B cell (primary cell): Measurements from ENCODE around the gene ATRIP. TPM values are rescaled to one million over a fixed set of nuclear protein-coding genes. Genes with fewer than 3 reads are reported as not detected.

Experiments
- ATAC-seq: fragments of 200-7000 bp; cut with Tn5 transposase; one replicate; pipeline ENCODE4 v1.10.0; 2021; ENCODE audit warnings: low read depth, mild to moderate bottlenecking, moderate number of reproducible peaks, moderate library complexity
- CTCF ChIA-PET: fragments of 350-600 bp; sonication (Branson Sonifier 250); formaldehyde crosslinking; loops from one replicate; lab custom pipeline; 2021; ENCODE audit warnings: antibody characterized with exemption, inconsistent platforms; lab: Charles Lee
- POLR2A ChIA-PET: fragments of 350-600 bp; sonication (Branson Sonifier 250); formaldehyde crosslinking; loops from one replicate; lab custom pipeline; 2021; ENCODE audit warnings: antibody characterized with exemption; lab: Charles Lee
- DNase-seq: peaks from one replicate; pipeline ENCODE4 v3.0.0; 2013
- H2AFZ ChIP-seq: 2 replicates; pipeline ENCODE4 v1.6.1; 2012; ENCODE audit warnings: mild to moderate bottlenecking, low read depth, low read length; ENCODE audit not compliant: insufficient read depth, poor library complexity, severe bottlenecking
- H3K27ac ChIP-seq, 2 donors: 1 replicate in 1 of 2; 2 replicates in 1 of 2; pipeline ENCODE4 v1.5.1; 2012 to 2013; ENCODE audit warnings: low read length in 2 of 2, mild to moderate bottlenecking in 2 of 2, moderate library complexity in 1 of 2
- H3K27me3 ChIP-seq, 4 experiments: fragments of 200-600 bp in 1 of 4; sonication (generic) in 1 of 4; replicated peaks in 1 of 4; 1 replicate in 2 of 4; 2 replicates in 2 of 4; pipeline versions ENCODE4 v1.6.1 to v1.7.0; 2013 to 2016; ENCODE audit warnings: low read length in 3 of 4, mild to moderate bottlenecking in 2 of 4, mixed read lengths in 1 of 4, moderate library complexity in 1 of 4; ENCODE audit not compliant: insufficient read depth in 4 of 4, control insufficient read depth in 3 of 4; ENCODE audit errors: control extremely low read depth in 1 of 4
- H3K36me3 ChIP-seq, 2 experiments: replicated peaks in 1 of 2; 1 replicate in 1 of 2; 2 replicates in 1 of 2; pipeline versions ENCODE4 v1.6.1 to v1.7.1; 2013; ENCODE audit warnings: low read length in 1 of 2; ENCODE audit not compliant: insufficient read depth in 2 of 2, control insufficient read depth in 1 of 2; ENCODE audit errors: control extremely low read depth in 1 of 2, extremely low read depth in 1 of 2
- H3K4me1 ChIP-seq, 2 donors: fragments of 200-600 bp in 1 of 2; sonication (generic) in 1 of 2; 1 replicate in 1 of 2; 2 replicates in 1 of 2; pipeline versions ENCODE4 v1.5.1 to v1.6.1; 2013 to 2017; ENCODE audit warnings: low read length in 2 of 2; ENCODE audit not compliant: control insufficient read depth in 2 of 2, insufficient read depth in 2 of 2
- H3K4me2 ChIP-seq: replicated peaks from 2 replicates; pipeline ENCODE3; 2012; ENCODE audit warnings: mild to moderate bottlenecking, low read depth, low read length; ENCODE audit not compliant: poor library complexity, severe bottlenecking
- H3K4me3 ChIP-seq, 5 experiments: fragments of 200-600 bp in 1 of 5; sonication (generic) in 1 of 5; 1 replicate in 3 of 5; 2 replicates in 2 of 5; pipeline versions ENCODE4 v1.5.1 to v1.7.0; 2011 to 2016; ENCODE audit warnings: low read length in 4 of 5, mild to moderate bottlenecking in 4 of 5, low read depth in 2 of 5, control low read depth in 1 of 5, moderate library complexity in 1 of 5; ENCODE audit not compliant: insufficient read depth in 1 of 5; ENCODE audit errors: control extremely low read depth in 1 of 5, extremely low read depth in 1 of 5
- H3K79me2 ChIP-seq: fragments of 200-600 bp; sonication (generic); one replicate; pipeline ENCODE4 v1.6.0; 2016; ENCODE audit warnings: low read length; ENCODE audit not compliant: control insufficient read depth, insufficient read depth
- H3K9ac ChIP-seq: fragments of 200-600 bp; sonication (generic); 2 replicates; pipeline ENCODE4 v1.6.1; 2017; ENCODE audit warnings: mild to moderate bottlenecking, low read length, moderate library complexity
- H3K9me3 ChIP-seq, 3 donors: one replicate each; pipeline versions ENCODE4 v1.6.1 to v1.7.1; 2013; ENCODE audit warnings: low read length in 2 of 3; ENCODE audit not compliant: control insufficient read depth in 2 of 3, insufficient read depth in 1 of 3; ENCODE audit errors: control extremely low read depth in 1 of 3
- H4K20me1 ChIP-seq: 2 replicates; pipeline ENCODE4 v1.6.0; 2012; ENCODE audit warnings: mild to moderate bottlenecking, low read length; ENCODE audit not compliant: insufficient read depth, control insufficient read depth, poor library complexity, severe bottlenecking
- H3K27ac Mint-ChIP-seq: one replicate; pipeline ENCODE4 v1.8.0; 2021; ENCODE audit warnings: mixed read lengths
- H3K27me3 Mint-ChIP-seq: one replicate; pipeline ENCODE4 v1.8.0; 2021; ENCODE audit warnings: mixed read lengths
- H3K4me1 Mint-ChIP-seq: one replicate; pipeline ENCODE4 v1.8.0; 2021; ENCODE audit warnings: mixed read lengths
- H3K4me3 Mint-ChIP-seq: one replicate; pipeline ENCODE4 v1.8.0; 2021; ENCODE audit warnings: mixed read lengths
- H3K9me3 Mint-ChIP-seq: one replicate; pipeline ENCODE4 v1.8.0; 2022; ENCODE audit warnings: mixed read lengths; ENCODE audit not compliant: insufficient read depth
- EZH2 ChIP-seq: IDR thresholded peaks from 2 replicates; pipeline ENCODE4 v1.6.1; 2012; ENCODE audit warnings: borderline replicate concordance, low read depth, mild to moderate bottlenecking, moderate library complexity, low read length; ENCODE audit not compliant: insufficient read depth, poor library complexity, severe bottlenecking
- WGBS: methylation state at CpG from one replicate; pipeline ENCODE4 v1.1.5; 2013; ENCODE audit warnings: missing lambda C conversion rate; ENCODE audit not compliant: insufficient coverage; 5-methylcytosine and 5-hydroxymethylcytosine counted together
- intact Hi-C: fragments of 100-400 bp; cut with micrococcal nuclease; formaldehyde crosslinking; loops from one replicate; pipeline ENCODE4 v1.10.0; 2022
- polyA minus RNA-seq: library from RNA; depleted of rRNA, polyadenylated mRNA; stranded (reverse); fragments of >200 nt; gene quantifications from 2 replicates; pipeline ENCODE4 v1.2.3, GENCODE V29; 2012
- polyA plus RNA-seq: library from polyadenylated mRNA; depleted of rRNA; stranded (reverse); fragments of >200 nt; gene quantifications from 2 replicates; pipeline ENCODE4 v1.2.3, GENCODE V29; 2012
- total RNA-seq, 2 donors: library from RNA; stranded (reverse); fragments of 120-200 nt in 1 of 2; gene quantifications; 1 replicate in 1 of 2; 2 replicates in 1 of 2; pipeline versions ENCODE4 v1.2.3 to v1.2.4, GENCODE V29; 2013 to 2022
- TF ChIP-seq, protein P1 (sequence below): fragments of 200-600 bp; IDR thresholded peaks from one replicate; pipeline ENCODE4 v1.8.0; 2022; ENCODE audit warnings: antibody characterized with exemption, mild to moderate bottlenecking

Gene ATRIP
- total RNA-seq, result 11.6 and 14.3 TPM in 2 replicates
- 8.3 TPM for total RNA-seq (2013)
- polyA plus RNA-seq, result 10.5 and 12.6 TPM in 2 replicates
- 7.9 and 15.5 TPM in 2 replicates for polyA minus RNA-seq

DNA sequence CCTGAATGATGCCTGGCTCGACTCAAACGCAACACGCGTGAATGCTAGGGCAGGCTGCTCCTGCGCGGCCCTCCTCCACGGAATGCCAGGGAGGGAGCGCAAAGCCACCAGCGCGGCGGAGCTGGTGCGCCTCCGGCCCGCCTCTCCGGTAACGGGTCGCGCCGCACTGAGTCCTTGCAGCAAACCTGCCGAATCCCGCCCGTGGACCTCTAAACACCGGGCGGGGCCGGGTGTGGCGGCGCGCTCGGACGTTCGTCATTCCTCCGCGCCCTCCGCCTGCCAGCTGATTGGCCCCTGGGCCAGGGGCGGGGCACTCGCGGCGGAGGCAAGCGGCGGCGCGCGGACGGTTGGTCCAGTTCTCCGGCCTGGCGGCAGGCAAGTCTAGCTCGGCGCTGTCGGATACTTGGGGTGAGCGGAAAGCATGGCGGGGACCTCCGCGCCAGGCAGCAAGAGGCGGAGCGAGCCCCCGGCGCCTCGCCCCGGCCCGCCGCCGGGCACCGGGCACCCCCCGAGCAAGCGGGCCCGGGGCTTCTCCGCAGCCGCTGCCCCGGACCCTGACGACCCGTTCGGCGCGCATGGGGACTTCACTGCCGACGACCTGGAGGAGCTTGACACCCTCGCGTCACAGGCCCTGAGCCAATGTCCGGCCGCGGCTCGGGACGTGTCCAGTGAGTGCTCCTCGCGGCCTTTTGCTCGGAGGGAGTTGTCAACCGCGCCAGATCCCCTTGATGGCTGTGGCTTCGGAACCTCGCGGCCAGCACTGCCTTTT, at the start of gene ATRIP:
ATRIP (plus strand) TSS at position 313 of the 769 bp plus-strand sequence; CDS start at position 422, 109 bp downstream.
- H3K4me3 Mint-ChIP-seq, result peak within 1 kb of the TSS; percentile 91
- Histone ChIP-seq H3K9me3 (no peaks in the 10 kb centered on the region), H2AFZ (peak within 1 kb of the TSS; percentile 84), H3K27ac (peak within 1 kb of the TSS; percentile 37 to 69), H3K9ac (peak within 1 kb of the TSS; percentile 76), H3K4me3 (peak within 1 kb of the TSS; percentile 50 to 82 (median 73)), H3K4me1 (peaks cover 20 to 27% of the 10 kb centered on the region in 2 donors), H3K36me3 (peaks cover 0 to 34% of the 10 kb centered on the region in 2 experiments), H3K79me2 (peaks cover 32% of the 10 kb centered on the region), H3K27me3 (no peaks in the 10 kb centered on the region), H4K20me1 (peaks cover 12% of the 10 kb centered on the region), H3K4me2 (peak within 1 kb of the TSS; percentile 75)
- intact Hi-C loops, result loop anchor here (1.0 to 10.0 kb wide), 5 partner anchors 20 to 359 kb away; partner anchors contain the start of gene NME6
- POLR2A ChIA-PET, result interaction anchor here (0.8 to 2.0 kb wide), 2 partner anchors 20 to 30 kb away, joined by 3 to 12 read pairs; a partner anchor contains a TSS
- TF ChIP-seq, protein P1, sequence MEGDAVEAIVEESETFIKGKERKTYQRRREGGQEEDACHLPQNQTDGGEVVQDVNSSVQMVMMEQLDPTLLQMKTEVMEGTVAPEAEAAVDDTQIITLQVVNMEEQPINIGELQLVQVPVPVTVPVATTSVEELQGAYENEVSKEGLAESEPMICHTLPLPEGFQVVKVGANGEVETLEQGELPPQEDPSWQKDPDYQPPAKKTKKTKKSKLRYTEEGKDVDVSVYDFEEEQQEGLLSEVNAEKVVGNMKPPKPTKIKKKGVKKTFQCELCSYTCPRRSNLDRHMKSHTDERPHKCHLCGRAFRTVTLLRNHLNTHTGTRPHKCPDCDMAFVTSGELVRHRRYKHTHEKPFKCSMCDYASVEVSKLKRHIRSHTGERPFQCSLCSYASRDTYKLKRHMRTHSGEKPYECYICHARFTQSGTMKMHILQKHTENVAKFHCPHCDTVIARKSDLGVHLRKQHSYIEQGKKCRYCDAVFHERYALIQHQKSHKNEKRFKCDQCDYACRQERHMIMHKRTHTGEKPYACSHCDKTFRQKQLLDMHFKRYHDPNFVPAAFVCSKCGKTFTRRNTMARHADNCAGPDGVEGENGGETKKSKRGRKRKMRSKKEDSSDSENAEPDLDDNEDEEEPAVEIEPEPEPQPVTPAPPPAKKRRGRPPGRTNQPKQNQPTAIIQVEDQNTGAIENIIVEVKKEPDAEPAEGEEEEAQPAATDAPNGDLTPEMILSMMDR, result no peak
- no peak for TF ChIP-seq EZH2
- no peaks in the 10 kb centered on the region for H3K9me3 Mint-ChIP-seq
- no peaks in the 10 kb centered on the region for H3K27me3 Mint-ChIP-seq
- H3K27ac Mint-ChIP-seq, result peak within 1 kb of the TSS; percentile 91
- CTCF ChIA-PET, result interaction anchor here (0.6 to 12.1 kb wide), 8 partner anchors 12 to 408 kb away, joined by 3 to 116 read pairs (median 6); a partner anchor contains a TSS
- ATAC-seq (peak; percentile 99), DNase-seq (peak; percentile 89)
- peaks cover 37% of the 10 kb centered on the region for H3K4me1 Mint-ChIP-seq
- WGBS, result under 1% methylated on average over 91 of the region's 91 CpGs
